ENCODE results near the gene RCAN2.
"Not testable (repeated sequence)": the region's sequence is repeated elsewhere in the genome, so short reads cannot be mapped to it uniquely, and the experiment has no call there.

The RCAN2 gene

DNA sequence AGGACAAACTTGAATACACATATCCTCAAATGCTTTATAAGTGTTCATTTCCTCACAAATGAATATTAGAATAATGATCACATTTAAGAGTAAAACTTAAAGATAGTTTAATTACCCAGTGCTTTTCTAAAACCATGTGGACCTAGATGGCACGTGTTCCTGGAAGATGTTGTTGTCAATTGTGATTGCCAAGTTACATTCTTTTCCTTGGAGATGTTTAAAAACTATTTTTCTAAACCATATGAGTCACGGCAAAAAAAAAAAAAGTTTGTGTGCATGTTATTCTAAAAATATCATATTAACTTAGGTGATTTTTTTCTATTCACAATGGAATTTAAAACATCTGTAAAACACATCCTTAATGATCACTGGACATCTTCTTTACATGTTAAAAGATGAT is 51.1 kb downstream of the RCAN2 start:
- no peak for DNase-seq (ENCODE audit: low spot score)

DNA sequence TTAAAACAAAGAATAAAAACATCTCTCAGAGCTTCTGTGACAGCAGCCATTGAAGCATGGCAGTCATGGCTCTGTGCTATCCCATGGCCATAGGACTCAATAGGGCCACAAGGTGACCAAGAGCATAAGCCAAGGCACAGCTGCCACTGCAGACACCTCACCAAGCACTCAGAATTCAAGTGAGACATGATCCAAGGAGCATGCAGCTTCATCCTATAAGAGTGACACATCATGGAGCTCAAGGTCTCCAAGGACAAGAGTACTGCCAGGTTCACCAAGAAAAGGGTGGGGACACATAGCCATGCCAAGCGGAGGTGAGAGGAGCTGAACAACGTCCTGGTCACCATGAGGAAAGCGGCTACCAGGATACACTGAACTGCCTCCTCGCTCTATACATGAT is 53.0 kb downstream of the RCAN2 start:
- DNase-seq (ENCODE audit: low spot score): no peak

DNA sequence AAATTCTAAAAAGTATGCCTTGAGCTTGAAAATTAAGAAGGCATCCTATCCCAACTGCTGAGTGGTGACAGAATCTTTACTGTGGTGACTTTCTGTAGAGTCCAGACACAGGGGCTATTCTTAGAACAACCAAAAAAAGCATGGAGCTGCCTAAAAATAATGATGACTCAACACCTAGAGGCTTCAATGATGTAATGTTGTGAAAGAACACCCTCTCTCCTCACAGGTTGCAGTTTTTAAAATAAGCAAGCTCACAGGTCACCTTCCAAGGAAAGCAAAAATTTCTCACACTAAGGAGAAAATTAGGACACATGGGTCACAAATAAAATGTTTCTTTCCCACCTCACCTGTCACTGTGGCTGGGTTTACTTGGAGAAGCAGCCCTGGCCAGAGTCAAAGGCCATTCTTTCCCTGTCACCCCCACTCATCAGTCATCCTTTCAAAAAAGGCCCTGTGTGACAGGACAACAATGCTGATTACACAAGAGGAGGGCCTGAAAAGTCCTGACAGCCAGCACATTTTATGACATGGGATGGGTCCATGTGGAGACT is 53.5 kb downstream of the RCAN2 start:
- DNase-seq (ENCODE audit: low spot score): no peak

DNA sequence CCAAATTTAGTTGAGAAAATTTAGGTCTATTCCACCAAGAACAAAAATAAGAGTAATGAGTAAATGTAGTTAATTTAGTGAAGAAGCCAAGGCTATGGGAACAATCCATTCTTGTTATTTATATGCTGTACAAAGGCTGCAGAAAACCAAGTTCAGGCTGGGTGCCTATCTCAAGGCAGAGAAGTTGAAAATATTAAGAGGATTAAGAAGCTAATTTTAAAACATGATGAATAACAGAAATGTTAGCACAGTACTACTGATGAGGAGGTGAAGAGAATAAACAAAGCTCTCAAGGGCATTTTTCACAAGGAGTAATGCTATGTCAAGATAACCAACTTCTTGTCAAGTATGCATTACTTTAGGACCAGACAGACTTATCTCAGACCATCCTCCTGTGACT is 68.6 kb downstream of the RCAN2 start:
- no peak for DNase-seq (ENCODE audit: low spot score)

DNA sequence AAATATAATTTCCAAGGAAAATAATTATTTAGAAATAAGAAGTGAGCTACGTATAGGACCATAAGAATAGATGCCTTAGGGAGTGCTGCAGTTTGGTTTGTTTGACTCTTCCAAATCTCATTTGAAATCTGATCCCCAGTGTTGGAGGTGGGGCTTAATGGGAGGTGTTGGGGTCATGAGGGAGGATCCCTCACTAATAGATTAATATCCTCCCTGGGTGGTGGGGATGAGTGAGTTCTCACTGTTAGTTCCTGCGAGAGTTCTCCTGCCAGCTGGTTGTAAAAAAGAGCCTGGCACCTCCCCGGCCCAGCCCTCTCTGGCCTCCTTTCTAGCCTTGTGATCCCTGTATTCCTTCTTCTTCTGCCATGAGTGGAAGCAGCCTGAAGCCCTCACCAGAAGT is 69.3 kb downstream of the RCAN2 start:
- no peak for DNase-seq (ENCODE audit: low spot score)

DNA sequence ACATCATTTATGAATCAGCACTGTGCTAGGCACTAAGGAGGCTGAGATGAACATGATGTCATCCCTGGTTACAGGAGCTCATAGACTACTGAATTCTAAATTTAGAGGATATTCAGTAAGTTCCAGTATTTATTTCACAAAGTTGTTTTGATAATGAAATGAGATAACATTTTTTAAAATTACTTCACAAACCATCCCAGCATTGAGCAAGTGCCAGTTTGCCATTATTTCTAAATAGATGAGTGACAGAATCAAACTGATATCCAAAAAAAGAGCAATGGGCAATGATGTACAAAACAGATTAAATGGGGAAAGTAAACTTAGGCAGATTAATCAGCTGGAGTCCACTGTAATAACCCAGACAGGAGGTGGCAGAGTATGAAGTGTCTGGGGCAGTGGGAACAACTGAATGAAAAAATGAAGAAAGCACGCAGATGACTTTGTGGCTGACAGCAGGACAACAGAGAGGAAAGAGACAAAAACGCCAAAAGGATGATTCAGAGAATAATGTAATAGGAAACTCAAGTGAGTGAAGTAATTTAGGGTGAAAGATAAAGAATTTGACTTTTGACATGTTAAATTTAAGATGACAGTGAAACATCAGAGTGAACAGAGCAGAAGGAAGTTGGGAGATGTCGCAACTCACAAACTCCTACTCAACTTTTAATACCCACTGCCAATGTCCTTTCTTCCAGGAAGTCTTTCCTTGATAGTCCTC is 70.2 kb downstream of the RCAN2 start:
- DNase-seq (ENCODE audit: low spot score): no peak

DNA sequence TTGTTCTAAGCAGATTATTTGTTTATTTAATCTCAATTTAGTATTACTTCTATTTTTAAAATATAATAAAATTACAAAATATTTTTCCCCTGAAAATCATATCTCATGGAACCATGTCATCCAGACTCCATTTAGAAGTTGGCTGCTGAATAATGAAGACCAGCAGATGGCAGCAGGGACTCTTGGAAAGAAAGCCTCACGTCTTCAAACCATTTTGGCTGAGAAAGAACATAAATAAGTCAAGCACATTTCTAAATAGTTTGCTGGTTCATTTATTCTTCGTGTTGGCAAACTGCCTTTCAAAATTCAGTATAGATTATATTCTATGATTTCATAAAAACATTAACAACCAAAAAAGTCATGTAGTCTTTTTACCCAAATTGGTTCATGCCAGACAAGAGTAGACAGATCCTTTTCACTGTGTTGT is 71.7 kb downstream of the RCAN2 start:
- DNase-seq (ENCODE audit: low spot score): peak; percentile 79

DNA sequence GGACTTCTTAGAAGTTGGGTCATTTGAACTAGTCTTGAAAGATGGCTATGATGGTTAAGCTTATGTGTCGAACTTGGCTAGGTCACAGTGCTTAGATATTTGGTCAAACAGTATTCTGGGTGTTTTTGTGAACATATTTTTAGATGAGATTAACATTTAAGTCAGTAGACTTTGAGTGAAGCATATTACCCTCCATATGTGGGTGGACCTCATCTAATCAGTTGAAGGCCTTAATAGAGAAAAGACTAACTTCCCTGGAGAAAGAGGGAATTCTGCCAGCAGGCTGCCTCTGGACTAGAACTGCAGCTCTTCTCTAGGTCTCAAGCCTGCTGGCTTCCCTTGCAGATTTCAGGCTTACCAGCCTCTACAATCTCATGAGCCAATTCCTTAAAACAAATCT is 76.9 kb downstream of the RCAN2 start:
- no peak for DNase-seq (ENCODE audit: low spot score)

DNA sequence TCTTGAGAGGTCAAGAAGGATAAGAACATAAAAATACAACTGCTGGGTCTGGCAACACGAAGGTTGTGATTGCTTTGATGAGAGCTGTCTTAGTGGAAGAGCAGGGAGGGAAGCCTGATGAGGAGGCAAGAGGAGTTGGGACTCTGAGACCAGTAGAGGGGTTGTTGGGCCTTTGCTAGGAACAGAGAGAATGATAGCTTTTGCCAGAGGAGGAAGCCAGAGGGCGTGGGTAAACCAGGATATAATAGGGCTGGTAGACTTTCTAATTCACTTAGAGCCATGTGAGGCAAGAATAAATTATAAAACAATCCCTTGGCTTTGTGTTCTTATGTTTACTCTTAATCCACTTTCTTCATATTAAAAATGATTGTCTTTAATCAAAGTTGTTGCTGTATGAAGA is 78.6 kb downstream of the RCAN2 start:
- no peak for DNase-seq (ENCODE audit: low spot score)

DNA sequence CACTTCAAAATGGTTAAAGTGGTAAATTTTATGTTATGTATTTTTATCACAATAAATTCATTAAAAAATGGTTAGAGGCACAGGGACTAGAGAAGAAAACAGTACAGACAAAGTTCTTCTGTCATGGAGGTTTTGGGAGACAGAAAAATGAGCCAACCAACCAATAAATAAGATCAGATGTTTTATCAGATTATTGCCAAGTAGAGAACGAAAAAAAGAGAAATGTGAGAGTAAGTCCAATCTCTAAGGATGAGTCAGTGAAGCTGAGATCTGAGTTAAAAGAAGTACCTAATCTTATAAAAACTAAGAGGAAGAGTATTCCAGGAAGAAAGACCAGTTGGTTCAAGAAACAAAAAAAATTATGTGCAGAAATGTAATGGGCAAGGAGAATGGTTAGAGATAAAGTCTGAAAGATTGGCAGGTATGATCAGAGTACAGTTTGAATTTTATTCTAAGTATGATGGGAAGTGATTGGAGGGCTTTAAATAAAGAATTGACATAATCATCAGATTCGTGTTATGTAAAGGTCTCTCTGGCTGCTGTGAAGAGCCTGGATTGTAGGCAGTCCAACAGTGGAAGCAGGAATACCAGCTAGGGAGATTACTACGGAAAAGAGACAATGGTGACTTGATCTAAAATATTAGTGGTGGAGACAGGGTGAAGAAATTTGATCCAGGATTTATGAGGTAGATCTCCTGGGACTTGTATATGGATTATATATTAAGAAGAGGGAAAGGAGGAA is 79.6 kb downstream of the RCAN2 start:
- DNase-seq (ENCODE audit: low spot score): no peak

DNA sequence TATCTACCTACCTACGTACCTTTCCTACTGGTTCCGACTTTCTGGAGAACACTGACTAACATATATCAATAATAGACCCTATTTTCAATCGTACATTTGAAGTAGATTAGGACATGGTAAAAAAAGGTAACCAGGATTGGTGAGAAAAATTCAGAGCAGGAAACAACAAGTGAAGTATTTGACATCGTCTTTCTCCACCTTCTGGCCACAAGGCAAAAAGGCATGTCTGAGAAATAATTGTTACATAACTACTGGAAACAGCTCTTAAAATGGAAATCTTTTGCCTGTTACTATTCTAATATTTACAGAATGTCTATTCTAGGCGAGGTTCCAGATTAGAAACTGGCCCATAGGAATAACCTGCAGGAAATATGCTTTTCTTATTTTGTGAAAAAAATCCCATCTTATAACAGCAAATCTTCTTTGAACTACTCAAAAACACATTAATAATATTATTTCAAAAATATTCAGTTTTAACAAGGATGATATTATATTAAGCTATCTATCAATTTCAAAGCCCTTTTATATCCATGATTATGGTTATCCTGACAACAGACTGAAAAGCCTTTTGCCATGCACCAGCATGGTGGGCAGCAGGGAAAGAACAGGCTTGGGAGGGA is 80.8 kb downstream of the RCAN2 start:
- DNase-seq (ENCODE audit: low spot score): peak; percentile 74

DNA sequence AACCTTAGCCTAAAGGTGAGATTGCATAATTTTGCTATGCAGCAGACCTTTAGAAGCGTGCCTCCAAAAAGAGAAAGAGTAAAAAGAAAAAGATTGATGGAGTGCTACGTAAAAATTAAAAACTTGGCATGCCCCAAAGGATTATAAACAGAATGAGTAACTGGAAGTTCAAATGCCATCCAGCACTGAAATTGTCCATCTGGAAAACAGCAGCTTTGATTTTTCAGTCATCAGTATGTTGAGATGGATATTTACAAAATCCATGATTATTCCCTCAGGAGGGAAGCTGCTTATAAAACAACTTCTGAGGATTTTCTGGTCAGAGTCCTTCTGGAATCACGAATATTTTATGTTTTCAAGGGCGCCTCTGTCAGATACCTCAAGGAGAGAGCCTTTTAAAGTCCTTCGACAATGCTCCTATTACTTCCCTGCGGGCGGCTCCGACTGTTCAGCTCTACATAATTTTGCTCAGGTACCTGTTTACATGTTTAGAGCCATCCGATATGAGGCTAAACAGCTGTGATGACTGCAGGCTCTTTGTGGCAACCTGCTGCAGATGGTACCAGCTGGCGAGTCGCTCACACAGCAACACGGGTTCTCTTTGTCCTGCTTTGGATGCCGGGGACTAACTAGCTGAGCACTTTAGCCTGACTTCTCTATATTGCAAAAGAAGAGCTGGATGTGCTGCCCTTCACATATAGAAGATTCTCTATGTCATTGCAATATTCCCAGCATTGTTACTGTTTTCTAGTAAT is 83.3 kb downstream of the RCAN2 start:
- no peak for DNase-seq (ENCODE audit: low spot score)

DNA sequence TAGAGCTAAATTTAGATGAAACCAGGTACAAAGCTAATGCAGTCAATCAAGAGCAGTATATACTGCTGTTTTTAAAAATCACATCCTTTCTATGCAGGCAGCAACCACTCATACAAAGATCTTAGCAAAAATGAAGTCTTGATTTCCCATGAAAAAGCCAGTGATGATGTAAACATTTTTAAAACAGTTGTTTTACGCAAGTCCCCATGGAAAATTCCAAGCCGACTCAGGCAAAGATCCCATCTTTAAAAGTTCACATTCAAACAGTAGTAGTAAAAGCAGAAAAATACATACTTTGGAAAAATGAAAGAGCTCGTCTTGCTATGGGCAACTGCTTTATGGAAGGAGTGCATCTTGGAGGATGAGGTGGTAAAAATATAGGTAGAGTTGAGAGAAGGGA is 84.0 kb downstream of the RCAN2 start:
- DNase-seq (ENCODE audit: low spot score): no peak

DNA sequence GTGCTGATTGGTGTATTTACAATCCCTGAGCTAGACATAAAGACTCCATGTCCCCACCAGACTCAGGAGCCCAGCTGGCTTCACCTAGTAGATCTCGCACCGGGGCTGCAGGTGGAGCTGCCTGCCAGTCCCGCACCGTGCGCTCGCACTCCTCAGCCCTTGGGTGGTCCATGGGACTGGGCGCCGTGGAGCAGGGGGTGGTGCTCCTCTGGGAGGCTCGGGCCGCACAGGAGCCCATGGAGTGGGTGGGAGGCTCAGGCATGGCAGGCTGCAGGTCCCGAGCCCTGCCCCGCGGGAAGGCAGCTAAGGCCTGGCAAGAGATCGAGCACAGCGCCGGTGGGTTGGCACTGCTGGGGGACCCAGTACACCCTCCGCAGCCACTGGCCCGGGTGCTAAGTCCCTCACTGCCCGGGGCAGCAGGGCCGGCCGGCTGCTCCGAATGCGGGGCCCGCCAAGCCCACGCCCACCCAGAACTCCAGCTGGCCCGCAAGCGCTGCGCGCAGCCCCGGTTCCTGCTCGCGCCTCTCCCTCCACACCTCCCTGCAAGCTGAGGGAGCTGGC is 85.5 kb downstream of the RCAN2 start:
- DNase-seq (ENCODE audit: low spot score): not testable (repeated sequence)

DNA sequence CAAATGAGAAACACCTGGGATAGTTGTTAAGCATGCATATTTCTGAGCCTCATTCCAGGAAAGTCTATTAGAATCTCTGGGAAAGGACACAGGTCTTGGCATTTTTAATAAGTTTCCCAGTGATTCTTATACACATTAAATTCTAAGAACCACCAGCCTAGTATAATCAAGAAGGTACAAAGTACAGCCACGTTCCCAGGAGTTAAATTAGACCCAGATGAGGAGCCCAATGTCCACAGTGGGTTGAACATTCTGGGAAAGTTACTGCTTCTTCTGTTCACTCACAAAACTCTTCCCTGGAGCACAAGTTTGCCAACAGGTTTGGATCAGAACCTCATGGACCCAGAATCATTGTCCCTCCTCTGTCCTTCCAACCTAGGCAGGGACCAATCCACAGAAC is 90.4 kb downstream of the RCAN2 start:
- no peak for DNase-seq (ENCODE audit: low spot score)

DNA sequence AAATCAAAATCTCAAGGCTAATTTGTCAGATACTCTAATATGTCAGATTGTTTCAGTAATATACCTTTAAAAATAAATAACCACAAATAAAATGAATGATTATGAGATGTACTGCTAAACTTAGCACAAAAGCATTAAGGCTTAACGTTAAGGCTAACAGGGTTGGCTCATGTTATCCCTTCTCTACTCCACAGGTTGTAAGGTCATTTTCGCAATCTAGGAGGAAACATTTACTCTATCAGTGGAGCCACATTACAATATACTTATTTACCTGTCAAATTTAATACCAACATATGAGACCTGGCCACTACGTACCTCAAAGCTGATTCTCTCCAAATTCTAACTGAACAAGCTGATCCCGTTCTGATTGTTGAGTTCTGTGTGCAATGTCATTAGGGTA is 95.7 kb downstream of the RCAN2 start:
- DNase-seq (ENCODE audit: low spot score): no peak

DNA sequence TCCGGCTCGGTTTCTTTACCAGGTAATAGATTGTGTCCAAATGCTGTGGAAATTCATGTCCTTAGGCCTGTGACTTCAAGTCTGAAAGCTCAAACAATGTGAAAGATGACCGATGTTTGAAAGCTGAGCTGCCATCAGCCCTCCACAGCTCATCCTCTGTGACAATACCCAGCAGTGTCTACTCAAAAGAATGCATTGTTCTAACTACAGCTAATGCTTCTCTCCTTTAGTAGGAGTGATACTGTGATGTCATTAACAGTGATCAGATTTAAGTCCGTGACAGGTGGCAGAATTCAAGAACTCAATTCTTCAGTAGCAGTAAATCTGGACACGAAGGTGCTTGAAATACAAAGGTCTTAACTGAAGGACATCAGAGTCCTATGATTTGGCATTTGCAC is 97.3 kb downstream of the RCAN2 start:
- no peak for DNase-seq (ENCODE audit: low spot score)

DNA sequence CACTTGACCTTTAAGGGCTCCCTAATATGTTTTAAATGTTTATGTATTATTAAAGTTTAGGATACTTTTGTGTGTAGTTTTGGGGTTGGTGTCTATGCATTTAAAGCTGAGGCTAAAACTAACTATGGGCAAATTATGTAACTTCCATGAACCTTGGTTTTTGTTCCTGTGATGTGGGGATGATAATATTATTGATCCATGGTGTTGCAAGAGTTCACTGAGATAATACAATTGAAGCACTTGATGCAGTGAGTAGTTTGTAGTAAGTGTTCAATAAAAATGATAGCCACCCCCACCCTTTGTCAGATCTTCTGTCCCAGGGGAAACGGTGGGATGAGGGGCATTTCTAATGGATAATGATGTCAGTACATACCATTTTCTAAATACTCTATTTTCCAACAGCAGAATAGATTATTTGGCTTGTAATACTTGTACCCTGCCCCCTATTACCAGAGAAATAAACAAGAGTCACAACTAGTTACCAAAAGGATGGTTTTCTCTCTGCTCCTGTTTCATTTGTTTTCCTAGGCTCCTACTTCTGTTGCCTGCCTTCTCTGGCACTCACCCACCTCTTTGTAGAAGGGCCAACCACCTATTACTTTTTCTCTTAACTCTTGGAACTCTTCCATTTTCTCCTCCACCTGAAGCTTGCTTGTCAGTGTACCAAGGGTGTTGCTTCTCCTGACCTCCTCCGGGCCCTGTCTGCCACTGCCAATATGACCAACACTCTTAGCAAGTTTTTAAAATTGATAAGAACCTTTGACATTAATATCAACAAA is 97.9 kb downstream of the RCAN2 start:
- no peak for DNase-seq (ENCODE audit: low spot score)

DNA sequence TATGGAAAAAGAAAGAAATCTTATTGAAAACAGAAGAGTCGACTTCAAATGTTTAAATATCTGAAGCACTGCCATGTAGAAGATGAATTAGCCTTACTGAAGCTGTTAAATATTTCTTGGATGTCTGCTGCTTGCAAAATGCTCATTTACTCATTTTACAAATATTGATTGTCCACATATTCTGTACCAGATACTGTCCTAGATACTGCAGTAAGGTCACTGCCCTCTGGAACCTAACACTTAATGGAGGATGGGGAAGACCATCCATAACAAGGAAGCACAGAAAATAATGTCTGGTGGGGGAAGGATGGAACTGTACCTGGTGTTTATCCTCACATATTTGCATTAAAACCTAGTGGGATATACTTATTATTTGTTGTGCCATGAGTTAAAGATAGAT is 99.0 kb downstream of the RCAN2 start:
- DNase-seq (ENCODE audit: low spot score): no peak

DNA sequence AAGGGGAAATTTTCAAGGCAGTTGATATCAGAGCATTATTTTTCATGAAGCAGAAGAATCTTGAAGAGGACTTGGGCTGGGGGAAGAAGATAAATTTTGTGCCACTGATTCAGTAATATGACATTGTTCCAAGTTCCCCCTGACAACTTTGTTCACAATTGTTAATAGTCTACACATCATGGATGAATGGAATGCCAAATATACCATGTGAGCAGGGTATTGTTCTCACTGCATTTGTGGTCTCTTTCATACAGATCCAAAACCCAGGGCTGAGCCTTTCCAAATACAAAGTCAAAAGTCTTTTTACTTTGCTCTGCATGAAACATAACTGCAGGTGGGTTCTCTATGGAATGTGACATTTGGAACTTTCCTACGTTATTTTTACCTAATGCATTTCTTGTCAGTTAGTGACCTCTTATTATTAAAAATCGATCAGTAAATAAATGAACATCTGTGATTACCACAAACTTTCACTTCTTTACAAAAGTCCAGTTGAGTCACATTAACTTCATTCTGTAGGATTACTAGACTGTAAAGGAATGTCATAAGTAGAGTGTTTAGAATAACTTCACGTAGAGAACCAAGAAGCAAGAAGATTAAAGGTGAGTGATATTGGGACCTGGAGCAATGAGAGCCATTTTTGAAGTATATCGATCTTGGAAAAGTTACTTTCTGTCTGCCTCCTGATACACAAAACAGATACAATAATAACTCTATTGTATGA is 100.9 kb downstream of the RCAN2 start:
- DNase-seq (ENCODE audit: low spot score): no peak

DNA sequence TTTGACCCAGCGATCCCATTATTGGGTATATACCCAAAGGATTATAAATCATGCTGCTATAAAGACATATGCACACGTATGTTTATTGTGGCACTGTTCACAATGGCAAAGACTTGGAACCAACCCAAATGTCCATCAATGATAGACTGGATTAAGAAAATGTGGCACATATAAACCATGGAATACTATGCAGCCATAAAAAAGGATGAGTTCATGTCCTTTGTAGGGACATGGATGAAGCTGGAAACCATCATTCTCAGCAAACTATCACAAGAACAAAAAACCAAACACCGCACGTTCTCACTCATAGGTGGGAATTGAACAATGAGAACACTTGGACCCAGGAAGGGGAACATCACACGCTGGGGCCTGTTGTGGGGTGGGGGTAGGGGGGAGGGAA is 103.5 kb downstream of the RCAN2 start:
- not testable (repeated sequence) for DNase-seq (ENCODE audit: low spot score)
